ENCODE results near the gene SPACA6.

DNA sequence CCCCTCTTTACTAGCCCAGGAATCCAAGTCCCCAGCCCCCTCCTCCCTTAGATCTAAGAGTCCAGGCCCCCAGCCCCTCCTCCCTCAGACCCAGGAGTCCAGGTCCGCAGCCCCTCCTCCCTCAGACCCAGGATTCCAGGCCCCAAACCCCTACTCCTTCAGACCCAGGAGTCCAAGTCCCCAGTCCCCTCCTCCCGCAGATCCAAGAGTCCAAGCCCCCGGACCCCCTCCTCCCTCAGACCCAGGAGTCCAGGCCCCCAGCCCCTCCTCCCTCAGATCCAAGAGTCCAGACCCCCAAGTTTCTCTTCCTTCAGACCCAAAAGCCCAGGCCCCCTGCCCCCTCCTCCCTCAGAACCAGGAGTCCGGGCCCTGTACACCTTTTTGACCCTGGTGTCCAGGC lies 11.5 kb downstream of the SPACA6 start:
- TF ChIP-seq POLR2AphosphoS5 (IDR thresholded peaks at IDR 0.05; ENCODE audit: borderline replicate concordance, low read depth, low read length) (no peak), EZH2 (IDR thresholded peaks at IDR 0.05) (no peak), FOXP2 (optimal IDR thresholded peaks at IDR 0.05; ENCODE audit: control extremely low read depth, extremely low read length, insufficient read depth) (no peak)

Measured in SK-N-MC (cell line).